HL-60/S4 treated with phorbol 12-myristate 13-acetate at 8.2 ng/mL for 4 days and 3 days (cell line): ENCODE measurements around the gene ATXN7.

ENCODE experiments used
- in situ Hi-C: fragments of 300-500 bp; cut with MboI; formaldehyde crosslinking; loops from 2 replicates; pipeline ENCODE4 v1.15.0; 2022; ENCODE audit warnings: low sequenced_read_pairs

Gene ATXN7

DNA sequence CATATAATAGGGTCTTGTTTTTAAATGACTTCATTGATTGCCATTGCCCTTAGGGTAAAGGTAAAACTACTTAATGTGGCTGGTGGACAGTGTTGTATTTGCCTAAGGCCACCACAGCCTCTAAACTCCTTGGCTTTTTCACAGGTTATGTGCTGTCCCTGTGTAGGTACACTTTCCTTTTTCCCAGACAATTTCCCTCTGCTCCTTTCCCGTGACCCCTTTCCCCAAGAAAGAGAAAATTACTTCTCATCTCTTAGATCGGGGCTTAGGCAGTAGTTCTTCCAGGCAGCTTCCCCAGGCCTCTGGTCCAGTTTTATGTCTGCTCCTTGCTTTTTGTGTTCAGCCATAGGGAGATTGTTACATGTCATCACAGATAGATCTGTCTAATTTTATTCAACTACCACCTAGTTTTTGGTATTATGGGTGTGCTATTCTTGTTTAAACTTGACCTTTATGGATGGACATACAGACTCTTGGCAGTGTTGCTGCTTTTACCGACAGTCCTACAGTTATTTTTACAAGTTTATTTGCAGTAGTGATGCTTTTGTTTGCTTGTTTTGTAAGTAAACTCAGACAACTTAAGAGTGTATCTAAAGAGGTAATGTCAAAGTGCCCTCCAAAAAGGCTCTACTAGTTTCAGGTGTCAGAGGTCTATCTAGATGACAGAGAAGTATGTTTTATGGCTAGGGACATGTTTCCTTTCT lies 69.0 kb downstream of the ATXN7 start:
- in situ Hi-C loops: no loop called here

DNA sequence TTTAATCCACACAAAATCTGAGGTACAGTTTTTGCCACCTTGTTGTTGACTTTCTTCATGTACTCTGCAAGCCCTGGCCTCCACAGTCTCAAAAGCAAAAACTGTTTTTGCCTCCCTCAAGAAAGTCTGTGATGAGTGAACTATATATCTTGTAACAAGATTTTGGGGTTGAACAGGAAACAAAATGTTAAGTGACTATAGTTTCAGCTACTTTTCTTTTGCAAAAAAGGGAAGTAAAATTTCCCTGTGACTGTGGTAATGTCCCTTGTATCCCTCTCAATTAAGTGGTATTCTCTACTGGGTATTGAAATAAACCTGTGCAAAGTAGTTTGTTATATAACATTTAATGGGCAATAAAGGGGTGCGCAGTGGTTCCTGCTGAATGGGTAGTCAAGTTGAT lies 69.8 kb downstream of the ATXN7 start:
- in situ Hi-C loops: no loop called here

DNA sequence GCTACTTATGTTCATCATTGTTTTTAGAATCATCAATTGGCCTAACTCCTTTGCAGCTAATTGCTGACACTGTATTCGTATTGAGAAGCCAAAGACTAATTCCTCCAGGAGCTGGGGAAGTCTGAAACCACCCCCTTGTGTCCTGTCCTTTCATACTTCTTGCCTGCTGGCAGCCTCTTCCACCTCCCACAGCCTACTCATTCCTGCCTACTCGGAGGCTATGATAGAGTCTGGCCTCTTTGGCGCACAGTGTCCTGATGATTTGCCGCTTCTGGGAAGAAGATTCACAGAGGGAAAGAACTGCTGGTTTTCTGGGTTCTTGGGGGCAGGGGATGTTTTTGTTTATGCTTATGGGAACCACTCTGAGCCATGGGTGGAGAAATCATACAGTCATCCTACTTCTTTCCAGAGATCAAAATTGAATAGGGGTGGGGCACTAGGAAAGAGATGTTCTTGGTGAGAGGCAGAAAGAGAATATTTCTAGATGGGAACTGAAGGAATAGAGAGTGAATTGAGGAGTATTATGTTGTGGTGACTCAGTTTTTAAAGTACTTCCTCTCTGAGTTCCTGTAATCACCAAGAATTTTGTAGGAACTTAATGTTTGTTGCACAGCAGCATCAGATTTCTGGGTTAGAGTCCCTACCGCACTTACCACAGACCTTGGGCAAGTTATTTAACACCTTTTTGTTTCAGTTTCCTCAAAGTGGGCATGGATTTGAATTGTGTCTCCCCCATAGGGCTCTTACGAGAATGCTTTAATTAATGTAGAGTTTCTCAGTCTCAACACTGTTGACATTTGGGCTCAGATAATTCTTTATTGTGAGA lies 70.6 kb downstream of the ATXN7 start:
- in situ Hi-C loops: no loop called here

DNA sequence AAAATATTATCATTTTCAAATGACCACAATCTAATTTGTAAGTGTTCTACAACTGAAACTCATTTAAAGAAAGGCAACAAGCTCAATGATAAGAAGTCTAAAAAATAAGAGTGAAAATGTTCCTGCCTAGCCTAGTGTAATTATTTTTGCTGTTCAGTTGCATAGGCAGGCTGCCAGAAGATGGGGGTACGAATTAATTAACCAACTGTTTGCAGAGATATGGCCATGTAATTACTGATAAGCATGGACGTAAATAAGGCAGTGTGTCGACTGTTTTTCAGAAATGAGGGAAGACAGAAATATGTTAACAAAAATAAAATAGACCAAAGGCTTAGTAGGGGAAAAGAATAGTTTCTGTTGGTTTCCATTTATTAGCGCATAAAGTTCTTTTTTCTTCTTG lies 73.3 kb downstream of the ATXN7 start:
- in situ Hi-C loops: no loop called here

DNA sequence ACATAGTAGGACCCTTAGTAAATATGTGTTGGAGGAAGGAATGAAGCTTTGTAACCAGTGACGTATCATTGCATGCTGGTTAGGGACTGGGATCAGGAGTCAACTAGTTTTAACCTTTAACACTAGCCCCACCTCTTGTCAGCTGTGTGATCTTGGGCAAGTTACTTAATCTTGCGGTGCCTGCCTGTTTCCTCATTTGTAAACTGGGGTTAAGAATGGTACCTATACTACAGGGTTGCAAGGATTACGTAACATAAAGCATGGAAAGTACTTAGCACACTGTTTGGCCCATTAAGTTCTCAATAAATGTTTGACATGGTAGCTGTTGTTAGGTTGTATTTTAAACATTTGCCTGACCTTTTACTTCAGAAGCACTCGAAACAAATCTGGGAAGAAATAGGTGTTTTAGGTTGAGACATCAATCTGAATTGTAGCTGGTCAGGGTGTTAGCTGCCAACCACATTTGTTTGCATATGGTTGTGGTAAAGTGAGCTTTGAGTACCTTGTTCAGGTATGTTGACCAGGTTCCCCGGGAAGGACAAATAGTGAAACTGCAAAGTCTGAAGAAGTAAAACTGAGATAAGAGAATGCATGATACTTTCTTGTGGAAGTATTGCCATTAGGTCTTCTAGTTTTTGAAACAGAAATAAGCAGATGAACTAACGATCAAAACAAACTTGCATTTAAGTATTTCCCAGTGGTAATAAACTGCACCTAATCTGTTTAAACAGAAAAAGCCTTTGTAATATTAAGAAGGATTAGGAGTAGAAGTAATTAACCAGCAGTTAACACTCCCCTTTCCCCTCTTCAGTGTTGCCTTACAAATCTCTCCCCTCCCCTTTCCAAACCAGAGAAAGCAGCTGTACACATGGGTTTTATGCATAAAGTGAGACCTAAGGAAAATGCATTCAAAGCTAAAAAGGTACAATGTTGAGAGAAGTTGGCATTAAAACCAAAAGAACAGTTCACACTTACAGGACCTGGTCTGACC lies 74.3 kb downstream of the ATXN7 start:
- in situ Hi-C loops: no loop called here

DNA sequence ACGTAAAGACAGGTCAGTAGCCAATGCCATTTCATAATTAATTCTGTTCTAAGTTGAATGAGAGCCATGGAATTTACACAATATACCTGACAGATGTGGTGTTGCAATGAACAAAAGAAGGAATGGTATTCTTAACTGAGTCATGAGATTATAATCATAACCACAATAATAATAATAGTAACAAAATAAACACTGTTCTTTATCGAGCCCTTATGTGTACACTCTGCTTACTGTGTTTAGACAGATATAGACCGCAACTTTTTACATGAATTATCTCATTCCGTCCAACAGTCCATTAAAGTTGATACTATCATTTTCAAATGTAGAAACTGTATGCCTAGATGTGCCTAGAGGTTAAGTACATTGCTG lies 76.7 kb downstream of the ATXN7 start:
- in situ Hi-C loops: no loop called here

DNA sequence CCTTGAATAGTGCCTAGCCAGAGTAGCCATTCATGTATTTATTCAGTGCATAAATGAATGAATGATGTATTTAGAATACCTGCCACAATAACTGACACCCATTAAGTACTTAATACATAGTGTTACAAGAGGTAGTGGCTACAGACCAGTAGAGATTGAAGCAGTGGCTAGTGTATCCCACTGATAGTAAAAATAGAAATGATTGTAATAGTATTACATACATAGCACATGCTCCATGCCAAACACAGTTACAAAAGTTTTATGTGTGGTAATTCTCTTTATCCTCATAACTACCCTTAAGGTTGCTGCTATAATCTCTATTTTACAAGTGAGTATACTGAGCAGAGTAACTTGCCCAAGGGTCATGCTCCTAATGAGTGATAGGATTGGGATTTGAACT lies 78.9 kb downstream of the ATXN7 start:
- in situ Hi-C loops: no loop called here

DNA sequence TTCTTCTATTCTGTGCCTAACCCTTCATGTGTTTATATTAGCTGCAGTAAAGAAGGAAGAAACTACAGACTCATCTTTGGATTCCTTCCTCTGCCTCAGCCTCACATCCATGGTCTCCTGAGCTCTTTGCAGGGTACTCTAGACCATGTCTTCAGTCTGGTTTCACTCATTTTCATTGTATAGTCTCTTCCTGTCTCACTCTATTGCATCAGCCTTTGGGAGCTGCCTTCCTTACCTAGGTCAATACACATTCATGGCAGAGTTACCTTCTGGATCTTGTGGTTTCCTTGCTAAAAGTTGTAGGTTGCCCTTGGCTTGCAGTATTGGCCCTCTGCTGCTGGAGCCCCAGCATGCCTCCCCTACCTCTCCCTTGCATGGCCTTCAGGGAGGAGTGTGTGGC lies 80.0 kb downstream of the ATXN7 start:
- in situ Hi-C loops: no loop called here

DNA sequence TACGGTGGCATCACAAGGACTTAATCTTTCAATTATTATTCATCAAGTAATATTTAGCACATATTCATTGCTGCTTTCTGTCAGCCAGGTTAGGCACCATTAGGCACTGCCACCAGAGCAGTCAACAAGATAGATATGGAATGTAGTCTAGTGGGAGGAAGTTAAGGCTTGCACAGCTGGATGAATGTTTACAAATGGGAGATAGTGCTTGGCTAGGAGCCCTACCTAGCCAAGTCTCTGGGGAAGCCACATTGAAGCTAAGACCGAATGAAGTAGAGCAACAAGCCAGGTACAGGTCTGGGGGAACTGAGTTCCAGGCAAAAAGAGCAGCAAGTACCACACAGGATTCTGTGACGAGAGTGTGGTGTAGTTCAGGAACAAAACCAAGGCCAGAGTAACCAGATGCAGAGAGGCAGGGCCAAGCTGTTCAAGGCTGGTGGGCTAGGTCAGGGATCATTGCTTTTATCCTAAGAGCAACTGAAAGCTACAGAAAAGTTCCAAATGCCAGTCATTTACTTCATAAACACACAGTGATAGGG lies 82.0 kb downstream of the ATXN7 start:
- in situ Hi-C loops: no loop called here

DNA sequence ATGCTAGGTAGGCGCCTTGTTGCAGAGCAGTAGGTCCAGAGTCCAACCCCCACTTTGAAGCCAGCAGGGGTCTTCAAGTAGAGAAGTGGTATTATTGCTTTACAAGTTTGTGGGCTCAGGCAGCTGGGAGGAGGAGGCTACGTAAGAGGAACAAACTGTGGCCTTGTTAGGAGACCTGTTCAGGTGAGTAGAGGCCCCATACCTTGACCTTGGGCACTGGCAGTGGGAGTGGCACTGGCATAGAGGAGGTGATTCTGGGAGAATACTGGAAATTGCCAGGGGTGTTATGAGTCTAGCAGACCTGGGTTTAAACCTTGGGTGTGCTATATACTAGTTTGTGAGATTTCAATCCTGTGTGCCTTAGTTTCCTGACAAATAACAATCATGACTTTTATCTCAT lies 83.1 kb downstream of the ATXN7 start:
- in situ Hi-C loops: no loop called here

DNA sequence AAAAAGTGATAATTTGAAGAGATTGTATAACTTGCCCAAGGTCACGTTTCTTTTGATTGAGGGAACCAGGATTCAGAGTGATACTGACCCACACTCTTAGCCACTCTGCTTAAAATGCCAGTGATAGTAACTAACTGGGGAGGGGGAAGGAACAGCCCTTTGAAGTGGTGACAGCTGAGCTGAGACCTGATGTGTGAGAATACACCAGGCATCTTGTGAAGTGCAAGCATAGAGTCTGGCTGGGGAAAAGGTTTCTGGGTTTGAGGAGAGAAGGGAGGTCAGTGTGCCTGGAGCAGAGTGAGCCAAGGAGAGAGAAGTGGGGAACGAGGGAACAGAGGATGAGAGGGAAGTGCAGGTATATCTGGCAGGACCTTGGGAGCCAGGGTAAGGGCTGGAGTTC lies 83.9 kb downstream of the ATXN7 start:
- in situ Hi-C loops: no loop called here

DNA sequence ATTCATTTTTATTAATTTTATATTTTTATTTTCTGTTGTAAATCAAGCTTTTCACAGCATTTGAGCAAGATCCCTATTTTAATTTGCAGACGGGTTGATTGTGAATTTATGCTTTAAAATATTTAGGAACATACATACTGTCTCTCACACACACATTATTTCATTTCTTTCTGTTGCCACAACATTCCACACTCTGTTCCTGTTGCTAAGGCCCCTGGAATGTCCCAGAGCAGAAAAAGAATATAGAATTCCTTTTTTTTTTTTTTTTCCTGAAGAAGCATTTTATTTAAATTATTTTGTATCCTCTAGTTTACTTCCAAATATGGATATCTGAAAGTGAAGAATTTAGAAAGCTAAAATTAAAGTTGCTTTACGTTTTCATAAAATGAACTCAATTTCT lies 85.3 kb downstream of the ATXN7 start:
- in situ Hi-C loops: no loop called here

DNA sequence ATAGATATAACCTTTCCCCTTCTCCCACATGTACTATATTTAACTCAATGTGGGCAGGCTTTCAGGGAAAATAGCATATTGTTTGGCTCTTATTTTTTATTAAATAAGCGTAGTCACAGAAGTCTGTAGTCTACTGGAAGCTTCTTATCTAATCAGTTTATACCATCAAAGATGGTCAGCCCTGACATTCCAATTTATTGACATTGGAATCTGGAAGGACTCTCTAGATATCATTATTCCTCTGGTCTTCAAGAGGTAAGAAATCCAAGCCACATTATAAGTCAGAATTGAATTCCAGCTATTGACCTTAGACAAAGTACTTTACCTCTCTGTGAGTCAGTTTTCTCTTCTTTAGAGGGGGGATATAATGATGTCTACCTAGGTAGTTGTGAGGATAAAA lies 87.0 kb downstream of the ATXN7 start:
- in situ Hi-C loops: no loop called here

DNA sequence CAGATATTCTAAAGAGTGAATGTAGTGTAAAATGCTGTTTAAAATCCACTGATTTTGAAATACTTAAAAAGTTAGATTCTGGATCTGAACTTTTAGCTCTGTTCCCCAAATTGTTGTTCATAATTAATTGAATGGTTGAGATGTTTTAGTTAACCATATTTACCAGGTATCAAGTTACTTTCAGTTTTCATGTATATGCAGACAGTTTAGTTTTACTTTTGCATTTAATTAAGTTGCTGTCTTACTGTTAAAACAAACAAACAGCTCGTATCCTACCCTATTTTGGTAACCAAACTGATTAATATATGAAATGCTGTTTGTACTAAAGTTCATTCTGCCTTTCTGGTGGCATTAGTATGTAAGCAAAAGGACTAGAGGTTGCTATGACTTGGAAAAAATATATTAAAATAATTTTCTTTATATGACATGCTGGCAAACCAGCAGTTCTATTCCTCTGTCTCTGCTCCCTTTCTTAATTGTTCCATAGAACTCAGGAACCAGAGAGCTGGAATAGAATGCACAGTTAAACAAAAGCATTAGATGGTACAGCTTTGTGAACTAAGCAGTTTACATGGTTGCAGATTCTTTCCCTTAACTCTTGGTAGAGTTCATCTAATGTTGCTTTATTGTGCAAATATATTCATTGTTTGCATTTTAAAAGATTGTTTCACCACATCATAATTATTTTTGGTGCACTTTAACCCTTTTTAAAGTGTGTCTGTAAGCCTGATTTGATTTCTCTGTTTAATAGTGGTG lies 88.0 kb downstream of the ATXN7 start:
- in situ Hi-C loops: no loop called here

DNA sequence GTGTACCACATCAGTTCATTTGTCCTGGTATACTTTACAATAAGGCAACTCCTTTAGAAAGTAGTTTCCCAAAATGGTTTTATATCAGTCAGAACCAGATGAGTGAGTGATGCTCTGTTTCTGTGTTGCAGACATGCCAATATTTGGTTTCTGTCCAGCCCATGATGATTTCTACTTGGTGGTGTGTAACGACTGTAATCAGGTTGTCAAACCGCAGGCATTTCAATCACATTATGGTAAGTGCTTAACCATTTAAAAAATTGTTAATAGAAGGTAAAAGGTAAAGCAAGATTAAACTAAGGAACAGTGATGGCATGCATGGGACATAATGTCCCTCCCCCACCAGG lies 88.6 kb downstream of the ATXN7 start:
- in situ Hi-C loops: no loop called here

DNA sequence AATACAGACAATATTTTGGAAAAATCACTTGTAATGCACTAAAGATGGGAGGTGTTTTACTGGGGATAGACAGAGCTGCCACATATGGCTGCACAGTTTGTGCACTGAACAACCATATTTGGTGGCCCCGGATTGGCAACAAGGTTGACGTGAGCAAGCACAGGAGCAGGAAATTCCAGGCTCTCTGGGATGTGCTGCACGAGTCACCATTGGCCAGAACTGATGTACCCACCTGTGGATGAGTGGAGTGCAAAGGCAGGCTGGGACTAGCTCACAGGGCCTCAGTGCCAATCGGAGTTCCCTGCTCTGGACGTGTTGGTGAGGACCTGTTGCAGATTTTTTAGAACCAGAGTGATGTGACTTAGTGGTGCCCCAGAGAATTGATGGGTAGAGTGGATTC lies 90.5 kb downstream of the ATXN7 start:
- in situ Hi-C loops: no loop called here

DNA sequence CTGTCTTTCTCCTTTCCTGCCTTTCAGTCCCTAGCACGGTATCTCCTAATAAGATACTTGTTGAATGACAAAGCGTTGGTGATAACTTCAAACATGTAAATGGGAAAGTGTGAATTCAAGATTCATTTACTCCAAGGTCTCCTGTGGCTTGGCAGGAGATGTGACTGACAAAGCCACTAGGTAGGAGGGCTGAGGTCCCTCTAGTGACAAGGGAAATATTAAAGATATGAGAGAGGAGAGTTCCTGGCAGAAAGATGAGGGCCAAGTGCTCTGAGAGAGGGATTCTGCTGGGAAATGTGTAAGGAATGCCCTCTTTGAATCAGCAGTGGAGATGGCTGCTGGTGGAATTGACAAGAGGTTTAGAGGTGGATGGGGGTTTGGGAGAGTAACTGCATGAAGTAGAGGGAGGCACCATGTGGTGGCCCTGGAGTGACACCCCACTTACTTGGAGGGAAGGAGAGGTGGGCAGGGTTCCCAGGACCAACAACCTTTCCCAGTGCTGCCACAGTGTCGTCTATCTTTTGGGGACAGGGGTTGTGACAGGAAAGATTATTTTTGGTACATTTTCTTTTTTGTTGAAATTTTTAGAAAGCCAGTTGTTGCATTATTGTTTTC lies 91.5 kb downstream of the ATXN7 start:
- in situ Hi-C loops: no loop called here

DNA sequence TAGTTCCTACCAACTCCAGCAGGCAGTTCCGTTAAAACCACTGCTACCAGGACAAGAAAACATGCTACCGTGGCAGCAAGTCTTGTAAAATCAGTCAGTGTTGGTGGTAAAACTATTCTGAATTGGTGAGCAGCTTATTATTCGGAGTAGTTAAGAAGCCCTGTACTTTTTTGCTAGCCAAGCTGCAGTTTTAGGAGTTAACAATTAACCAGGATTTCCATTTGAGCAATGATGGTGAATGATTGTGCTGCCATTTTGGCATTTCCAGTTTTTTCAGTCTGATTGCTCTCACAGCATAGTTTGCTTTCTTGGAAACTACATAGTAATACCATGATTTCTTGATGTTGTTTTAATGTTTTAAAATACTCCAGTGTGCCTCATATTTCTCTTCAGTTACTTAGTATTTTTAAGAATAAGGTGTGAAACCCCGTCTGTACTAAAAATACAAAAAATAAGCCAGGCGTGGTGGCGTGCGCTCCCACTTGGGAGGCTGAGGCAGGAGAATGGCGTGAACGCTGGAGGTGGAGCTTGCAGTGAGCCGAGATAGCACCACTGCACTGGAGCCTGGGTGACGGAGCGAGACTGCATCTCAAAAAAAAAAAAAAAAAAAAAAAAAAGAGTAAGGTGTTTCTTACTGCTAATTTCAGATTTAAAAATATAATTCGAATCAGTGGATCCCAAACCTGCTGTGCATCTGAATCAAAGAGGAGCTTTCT lies 92.3 kb downstream of the ATXN7 start:
- in situ Hi-C loops: no loop called here

DNA sequence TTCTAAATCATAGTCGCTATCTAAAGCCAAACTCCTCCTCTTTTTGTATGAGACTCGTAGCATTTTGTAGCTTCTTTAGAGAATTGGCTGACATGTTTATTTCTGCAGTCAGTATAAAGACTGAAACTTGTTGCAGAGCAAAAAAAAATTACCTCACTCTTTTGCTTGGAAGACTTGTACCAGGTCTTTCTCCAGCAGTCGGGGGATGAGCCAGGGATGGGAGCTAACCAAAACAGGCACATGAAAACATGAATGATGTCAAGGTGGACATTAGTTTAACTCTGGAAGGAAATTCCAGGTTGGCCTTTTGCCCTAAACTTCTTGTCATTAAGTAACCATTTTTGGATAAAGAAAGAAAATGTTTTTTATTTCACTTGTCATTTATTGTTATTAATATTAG lies 95.5 kb downstream of the ATXN7 start:
- in situ Hi-C loops: no loop called here
